SJCRH30 (cell line): Measurements from ENCODE around the gene ITPRID2. TPM values are rescaled to one million over a fixed set of nuclear protein-coding genes. Genes with fewer than 3 reads are reported as not detected.

Experiments used
- DNase-seq, 2 experiments: peaks; one replicate each; pipeline ENCODE4 v3.0.0-alpha.2; 2015 to 2020
- H3K27ac ChIP-seq: fragments of 250-450 bp; sonication (Bioruptor Pico); 2 replicates; pipeline ENCODE4 v1.5.1; 2020; ENCODE audit warnings: mild to moderate bottlenecking, moderate library complexity
- H3K27me3 ChIP-seq: fragments of 250-450 bp; sonication (Bioruptor Pico); 2 replicates; pipeline ENCODE4 v1.5.1; 2020; ENCODE audit warnings: mild to moderate bottlenecking, moderate library complexity
- H3K36me3 ChIP-seq: fragments of 250-450 bp; sonication (Bioruptor Pico); 2 replicates; pipeline ENCODE4 v1.5.1; 2020; ENCODE audit warnings: mild to moderate bottlenecking, moderate library complexity
- H3K4me1 ChIP-seq: fragments of 250-450 bp; sonication (Bioruptor Pico); 2 replicates; pipeline ENCODE4 v1.5.1; 2020; ENCODE audit warnings: mild to moderate bottlenecking, moderate library complexity
- H3K4me3 ChIP-seq: fragments of 250-450 bp; sonication (Bioruptor Pico); 2 replicates; pipeline ENCODE4 v1.5.1; 2020; ENCODE audit warnings: mild to moderate bottlenecking, moderate library complexity
- H3K9me3 ChIP-seq: fragments of 250-450 bp; sonication (Bioruptor Pico); replicated peaks from 2 replicates; pipeline ENCODE4 v1.5.1; 2020; ENCODE audit warnings: mild to moderate bottlenecking, moderate library complexity
- total RNA-seq: library from RNA; depleted of rRNA; stranded (reverse); fragments of >200 nt; shearing (Covaris generic); gene quantifications from 2 replicates; pipeline ENCODE4 v1.2.3, GENCODE V29; 2014

Gene ITPRID2
- total RNA-seq, 1 experiment from 2014 or later, result 91.2 TPM

DNA sequence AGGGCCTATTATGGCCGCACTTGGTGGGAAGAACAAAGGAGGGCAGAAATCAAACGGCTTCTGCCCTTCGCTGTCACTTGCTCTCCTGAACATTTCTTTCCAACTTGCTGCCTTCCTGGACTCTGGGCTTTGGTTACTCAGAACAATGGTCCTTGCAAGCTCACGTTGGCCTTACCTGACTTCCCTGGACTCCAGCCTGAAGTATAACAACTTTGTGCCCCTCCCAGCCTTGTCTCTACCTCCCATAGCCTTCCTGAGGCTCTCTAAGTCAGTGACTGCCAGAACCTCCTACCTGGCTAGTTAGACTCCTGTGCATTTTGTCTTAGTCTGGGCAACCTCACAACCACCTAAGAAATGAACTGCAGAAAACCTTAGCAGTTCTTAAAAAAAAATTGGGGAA lies 30.2 kb upstream of the ITPRID2 start:
- Histone ChIP-seq H3K4me3 (no peak overlapping the region), H3K9me3 (no peaks in the 10 kb centered on the region), H3K36me3 (no peaks in the 10 kb centered on the region), H3K27me3 (no peaks in the 10 kb centered on the region), H3K4me1 (no peaks in the 10 kb centered on the region), H3K27ac (no peak overlapping the region)
- DNase-seq, result no peak

DNA sequence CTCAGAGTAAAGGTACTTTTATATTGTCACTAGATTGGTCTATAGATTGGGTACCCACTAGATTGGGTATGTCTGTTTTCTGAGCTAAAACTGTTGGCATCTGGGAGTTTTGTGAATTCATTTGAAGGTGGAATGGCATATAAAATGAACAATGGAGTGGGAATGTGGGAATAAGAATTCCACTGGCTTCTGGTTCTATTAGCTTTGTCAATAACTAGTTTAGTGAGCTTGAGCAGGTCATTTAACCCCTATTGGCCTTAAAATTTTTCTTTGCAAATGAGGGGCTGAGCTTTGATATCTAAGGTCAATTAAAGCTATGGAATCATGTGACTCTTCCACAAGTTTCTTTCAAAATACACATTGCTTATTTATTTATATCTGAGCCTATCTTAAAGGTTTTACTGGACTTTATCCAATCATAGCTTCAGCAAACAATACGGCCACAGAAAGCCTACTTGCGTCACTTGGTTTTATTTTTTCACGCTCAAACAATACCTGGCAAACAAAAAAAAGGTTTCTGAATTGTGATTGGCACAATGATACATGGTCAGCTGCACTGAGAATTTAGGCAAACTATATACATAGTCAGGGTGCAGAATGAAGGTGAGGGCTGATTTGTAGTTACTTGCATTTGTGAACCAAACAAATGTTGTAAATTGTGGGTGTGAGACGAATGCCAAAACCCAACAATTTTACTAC lies 28.8 kb upstream of the ITPRID2 start:
- no peaks in the 10 kb centered on the region for H3K27me3 ChIP-seq
- no peaks in the 10 kb centered on the region for H3K36me3 ChIP-seq
- H3K9me3 ChIP-seq, result no peaks in the 10 kb centered on the region
- no peak overlapping the region for H3K27ac ChIP-seq
- no peak for DNase-seq
- H3K4me1 ChIP-seq, result no peaks in the 10 kb centered on the region
- no peak overlapping the region for H3K4me3 ChIP-seq

DNA sequence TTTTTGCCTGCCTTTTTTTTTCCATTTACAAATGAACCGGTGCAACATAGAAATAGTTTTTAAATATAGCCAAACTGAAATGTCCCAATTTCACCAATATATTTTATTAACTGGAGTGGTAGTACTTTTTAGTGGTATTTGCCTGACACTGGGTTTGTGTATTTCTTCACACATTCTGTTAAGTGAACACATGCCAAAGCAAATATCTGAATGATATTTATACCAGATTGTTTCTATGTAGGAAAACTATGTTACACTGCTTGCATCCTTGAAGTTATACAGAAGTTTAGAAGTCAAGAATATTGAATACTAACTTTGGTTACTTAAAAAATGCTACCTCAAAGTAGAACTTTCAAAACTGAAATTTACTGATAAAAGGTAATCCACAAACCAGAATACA lies 19.4 kb upstream of the ITPRID2 start:
- Histone ChIP-seq H3K27me3 (no peaks in the 10 kb centered on the region), H3K4me1 (no peaks in the 10 kb centered on the region; the same call in 1 of the 2 replicates), H3K36me3 (no peaks in the 10 kb centered on the region), H3K27ac (no peak overlapping the region), H3K9me3 (no peaks in the 10 kb centered on the region), H3K4me3 (no peak overlapping the region)
- no peak for DNase-seq

DNA sequence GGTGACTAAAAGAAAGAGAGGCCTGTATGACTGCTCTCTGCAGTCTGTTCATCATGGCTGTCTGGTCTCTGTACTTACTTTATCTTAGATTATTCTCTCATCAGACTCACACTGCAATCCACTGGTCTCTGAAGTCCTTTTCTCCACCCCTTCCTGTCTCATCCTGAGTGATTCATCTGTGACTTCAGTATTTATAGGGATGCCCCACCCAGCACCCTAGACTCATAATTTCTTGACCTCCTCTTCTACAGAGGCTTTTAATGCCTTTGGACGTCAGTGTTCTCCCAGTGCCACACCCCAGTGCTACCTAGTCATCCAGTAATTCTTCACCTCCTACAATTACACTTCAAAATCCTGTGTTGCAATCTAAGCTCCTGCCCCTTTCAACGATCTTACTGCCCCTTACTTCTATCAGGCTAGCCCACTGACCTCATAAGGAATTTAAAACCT lies 14.9 kb upstream of the ITPRID2 start:
- no peak overlapping the region for H3K4me3 ChIP-seq
- H3K27ac ChIP-seq, result no peak overlapping the region
- no peaks in the 10 kb centered on the region for H3K9me3 ChIP-seq
- H3K4me1 ChIP-seq, result no peaks in the 10 kb centered on the region; the same call in 1 of the 2 replicates
- H3K27me3 ChIP-seq, result no peaks in the 10 kb centered on the region
- DNase-seq, result no peak
- no peaks in the 10 kb centered on the region for H3K36me3 ChIP-seq

DNA sequence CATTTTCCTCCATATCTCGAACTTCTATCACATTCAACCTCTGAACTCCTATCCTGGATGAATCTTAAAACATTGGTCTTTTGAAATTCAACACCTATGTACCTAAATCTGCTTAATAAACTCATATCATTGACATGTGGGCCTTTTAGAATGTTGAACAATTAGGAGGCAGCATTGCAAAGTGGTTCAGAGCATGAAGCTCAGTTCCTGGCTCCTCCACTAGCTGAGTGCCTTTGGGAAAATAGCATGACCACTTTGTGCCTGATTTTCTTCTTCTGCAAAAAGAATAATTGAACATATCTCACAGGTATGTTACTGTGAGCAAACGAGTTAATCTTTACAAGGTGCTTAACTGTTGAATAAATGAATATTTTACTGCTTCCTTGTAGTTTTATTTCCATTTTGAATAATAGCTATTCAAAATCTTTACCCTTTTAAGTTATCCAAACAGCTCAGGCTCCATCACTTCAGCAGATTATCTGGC lies 14.3 kb upstream of the ITPRID2 start:
- Histone ChIP-seq H3K4me1 (no peaks in the 10 kb centered on the region; the same call in 1 of the 2 replicates), H3K36me3 (no peaks in the 10 kb centered on the region), H3K27me3 (no peaks in the 10 kb centered on the region), H3K27ac (no peak overlapping the region), H3K4me3 (no peak overlapping the region), H3K9me3 (no peaks in the 10 kb centered on the region)
- DNase-seq, result no peak

DNA sequence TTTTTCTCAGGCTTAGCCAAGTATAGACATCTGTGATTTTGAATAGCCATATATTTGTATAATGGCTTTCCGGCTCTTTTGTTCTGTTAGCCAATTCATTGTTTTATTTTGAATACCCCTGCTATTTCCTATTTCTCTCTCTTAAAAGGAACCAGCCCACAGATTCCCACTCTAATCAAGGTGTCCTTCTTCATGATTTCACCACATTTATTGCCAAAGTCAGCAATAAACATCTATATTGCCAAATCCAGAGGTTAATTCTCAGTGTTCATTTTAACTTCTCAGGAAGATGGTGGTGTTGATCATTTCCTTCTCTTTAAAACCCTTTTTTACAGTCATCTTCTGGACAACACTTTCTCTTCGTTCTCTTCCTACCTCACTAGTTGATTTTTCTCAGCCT lies 13.1 kb upstream of the ITPRID2 start:
- H3K36me3 ChIP-seq, result no peaks in the 10 kb centered on the region
- no peaks in the 10 kb centered on the region for H3K9me3 ChIP-seq
- no peak for DNase-seq
- H3K4me1 ChIP-seq, result no peaks in the 10 kb centered on the region; the same call in 1 of the 2 replicates
- H3K4me3 ChIP-seq, result no peak overlapping the region
- H3K27ac ChIP-seq, result no peak overlapping the region
- no peaks in the 10 kb centered on the region for H3K27me3 ChIP-seq

DNA sequence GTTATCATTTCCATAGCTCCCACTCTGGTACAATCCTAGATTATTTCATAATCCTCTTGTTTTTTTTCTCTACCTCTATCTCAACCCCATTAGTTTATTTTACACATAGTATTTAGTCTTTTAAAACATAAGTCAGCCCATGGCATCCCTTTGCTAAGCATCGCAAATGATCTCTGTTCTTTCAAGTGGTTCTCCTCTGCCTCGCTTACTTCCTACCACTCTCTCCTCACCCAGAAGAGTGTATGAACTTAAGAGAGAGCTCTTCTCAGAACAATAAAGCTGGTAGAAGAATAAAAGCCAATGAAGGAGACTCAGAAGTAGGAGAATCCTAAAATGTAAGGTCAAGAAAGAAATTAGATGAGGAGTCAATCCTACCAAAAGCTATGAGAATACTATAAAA lies 12.2 kb upstream of the ITPRID2 start:
- no peak for DNase-seq

DNA sequence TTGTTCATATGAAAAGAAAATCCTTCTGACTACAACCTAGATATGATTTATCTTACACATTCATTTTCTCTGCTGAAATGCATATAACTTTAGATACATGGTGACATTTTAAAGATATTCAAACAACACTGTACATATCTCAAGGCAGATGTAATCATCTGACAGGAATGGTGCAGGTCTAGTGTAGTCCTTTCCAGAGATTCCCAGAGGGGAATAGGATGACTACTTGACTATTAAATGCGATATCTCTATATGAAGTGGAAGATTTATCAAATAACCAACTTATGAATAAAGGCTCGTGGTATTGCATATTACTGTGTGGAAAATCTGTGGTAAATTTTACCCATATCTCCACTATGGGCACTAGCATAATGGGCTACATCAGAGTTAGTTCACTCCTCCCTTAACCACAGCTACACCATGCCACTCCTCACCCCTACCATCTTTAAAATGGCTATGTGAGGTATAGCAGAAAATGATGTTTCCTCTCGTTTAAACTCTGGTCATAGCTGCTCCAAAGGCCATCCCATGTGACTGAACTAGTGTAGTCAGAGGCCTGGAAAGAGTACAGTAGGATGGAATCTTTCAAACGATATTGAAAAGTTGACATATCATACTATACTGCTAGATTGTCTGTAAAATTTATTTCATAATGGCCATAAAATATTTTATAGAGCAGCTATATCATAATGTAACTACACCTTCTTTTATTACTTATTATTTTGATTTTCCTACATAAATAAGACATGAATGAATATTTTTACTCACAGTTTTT lies 9.1 kb upstream of the ITPRID2 start:
- Histone ChIP-seq H3K36me3 (no peaks in the 10 kb centered on the region), H3K4me3 (no peak overlapping the region), H3K4me1 (no peaks in the 10 kb centered on the region), H3K27ac (no peak overlapping the region), H3K9me3 (no peaks in the 10 kb centered on the region), H3K27me3 (no peaks in the 10 kb centered on the region)
- no peak for DNase-seq

More for the DNA sequence above, 12.2 kb upstream of the ITPRID2 start:
- H3K9me3 ChIP-seq, result no peaks in the 10 kb centered on the region
- H3K27ac ChIP-seq, result no peak overlapping the region
- no peaks in the 10 kb centered on the region for H3K36me3 ChIP-seq
- no peaks in the 10 kb centered on the region; the same call in 1 of the 2 replicates for H3K4me1 ChIP-seq
- no peak overlapping the region for H3K4me3 ChIP-seq
- H3K27me3 ChIP-seq, result no peaks in the 10 kb centered on the region

DNA sequence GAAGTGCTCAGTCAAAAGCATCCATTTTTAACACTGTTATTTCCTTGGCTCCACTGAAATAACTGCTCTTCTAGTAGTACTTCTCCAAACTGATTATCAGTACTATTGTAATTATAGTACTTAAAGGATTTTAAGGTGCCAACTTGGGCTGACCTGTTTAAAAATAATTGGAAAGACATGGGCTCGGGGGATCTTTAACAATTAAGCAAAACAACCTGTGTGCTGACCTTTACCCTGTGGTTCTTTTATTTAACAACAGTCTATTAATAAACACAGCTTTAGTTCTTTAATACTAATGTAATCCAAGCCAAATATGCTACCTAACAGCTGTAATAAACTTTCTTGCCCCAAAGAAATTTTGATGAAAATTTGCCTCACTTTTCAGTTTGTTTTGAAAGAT lies 6.9 kb upstream of the ITPRID2 start:
- no peaks in the 10 kb centered on the region for H3K9me3 ChIP-seq
- H3K4me3 ChIP-seq, result no peak overlapping the region
- no peak overlapping the region for H3K27ac ChIP-seq
- DNase-seq, result no peak
- no peaks in the 10 kb centered on the region for H3K36me3 ChIP-seq
- H3K4me1 ChIP-seq, result no peaks in the 10 kb centered on the region
- no peaks in the 10 kb centered on the region for H3K27me3 ChIP-seq

DNA sequence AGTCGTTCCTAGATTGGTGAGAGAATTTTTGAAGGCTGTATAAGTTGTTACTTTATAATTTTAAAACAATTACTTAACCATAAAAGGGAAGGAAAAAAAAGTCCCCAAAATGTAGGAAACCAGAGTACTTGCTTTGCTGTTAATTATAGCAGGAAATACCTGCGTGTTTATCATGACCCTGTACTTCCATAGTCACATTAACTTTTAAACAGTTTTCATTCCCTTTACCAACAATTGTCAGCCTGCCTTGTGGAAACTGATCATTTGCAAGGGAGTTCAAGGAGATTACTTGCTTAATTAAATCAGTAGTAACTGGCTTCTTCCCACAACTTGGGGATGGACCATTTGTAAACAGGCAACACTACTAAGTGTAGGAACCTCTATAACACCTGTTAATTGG lies 6.4 kb upstream of the ITPRID2 start:
- no peaks in the 10 kb centered on the region for H3K27me3 ChIP-seq
- no peaks in the 10 kb centered on the region for H3K9me3 ChIP-seq
- no peak for DNase-seq
- H3K4me3 ChIP-seq, result no peak overlapping the region
- no peak overlapping the region for H3K27ac ChIP-seq
- no peaks in the 10 kb centered on the region for H3K36me3 ChIP-seq
- no peaks in the 10 kb centered on the region for H3K4me1 ChIP-seq

DNA sequence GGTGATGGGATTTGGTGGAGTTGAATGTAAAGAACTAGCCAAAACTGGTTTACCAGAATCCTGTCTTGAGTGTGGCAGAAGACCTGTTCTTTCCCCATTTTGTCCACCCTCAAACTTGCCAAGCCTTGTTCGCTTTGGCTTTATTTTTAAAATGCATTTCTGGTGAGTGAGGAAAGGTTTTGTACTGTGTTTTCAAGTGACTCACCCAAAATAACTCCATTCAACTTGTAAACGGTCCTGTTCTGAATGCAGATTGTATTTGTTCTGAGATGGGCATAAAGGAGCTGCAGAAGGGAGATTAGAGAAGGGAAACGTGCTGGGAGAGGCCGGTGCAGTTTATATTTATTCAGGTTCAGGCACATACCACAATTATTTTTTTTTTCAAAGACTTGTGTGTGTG lies 5.3 kb upstream of the ITPRID2 start:
- no peak for DNase-seq
- Histone ChIP-seq H3K4me3 (no peak overlapping the region), H3K36me3 (no peaks in the 10 kb centered on the region), H3K4me1 (no peaks in the 10 kb centered on the region), H3K27ac (no peak overlapping the region), H3K27me3 (no peaks in the 10 kb centered on the region), H3K9me3 (no peaks in the 10 kb centered on the region)

DNA sequence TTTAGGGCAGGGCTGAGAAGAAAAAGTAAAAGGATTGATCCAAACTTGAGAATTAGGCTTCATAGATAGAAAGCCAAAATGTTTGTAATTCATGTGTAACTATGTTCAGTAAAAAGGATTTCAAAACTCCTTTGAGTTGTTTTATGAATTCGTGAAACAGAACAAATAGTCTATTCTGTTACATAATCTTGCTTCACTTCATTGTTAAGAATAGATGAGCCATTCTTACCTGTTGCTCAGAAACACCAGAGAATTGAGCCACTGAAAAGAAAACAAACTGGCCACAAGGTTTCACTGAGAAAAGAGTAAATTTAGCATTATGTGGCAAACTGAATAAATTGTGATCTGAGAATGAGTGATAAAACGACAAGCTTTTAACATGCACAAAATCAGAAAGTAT lies 4.5 kb upstream of the ITPRID2 start:
- Histone ChIP-seq H3K4me1 (no peaks in the 10 kb centered on the region), H3K27me3 (no peaks in the 10 kb centered on the region), H3K4me3 (no peak overlapping the region), H3K9me3 (no peaks in the 10 kb centered on the region), H3K27ac (no peak overlapping the region), H3K36me3 (no peaks in the 10 kb centered on the region)
- DNase-seq, result no peak

DNA sequence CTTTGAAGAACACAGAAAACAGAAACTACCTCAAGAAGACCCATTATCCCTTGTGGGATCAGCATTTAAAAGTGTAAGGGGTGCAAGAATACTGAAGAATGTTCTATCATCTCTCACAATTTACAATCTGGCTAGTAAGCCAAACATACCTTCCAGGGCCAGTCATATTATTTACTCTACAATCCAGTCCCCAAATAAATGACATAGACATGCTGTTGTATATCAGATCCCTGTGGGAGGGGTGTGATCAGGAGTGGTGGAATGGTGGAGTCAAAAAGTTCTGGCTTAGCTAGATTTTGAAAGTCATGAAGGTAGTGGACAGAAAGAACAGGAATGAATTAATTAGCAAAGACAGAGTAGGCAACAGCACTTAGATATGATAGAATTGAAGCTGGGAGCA lies 1.8 kb upstream of the ITPRID2 start:
- Histone ChIP-seq H3K4me1 (peaks cover 6% of the 10 kb centered on the region; the same call in 1 of the 2 replicates), H3K4me3 (no peak overlapping the region), H3K27me3 (no peaks in the 10 kb centered on the region), H3K36me3 (peaks cover 9% of the 10 kb centered on the region; the same call in 1 of the 2 replicates), H3K27ac (no peak overlapping the region), H3K9me3 (no peaks in the 10 kb centered on the region)
- no peak for DNase-seq

DNA sequence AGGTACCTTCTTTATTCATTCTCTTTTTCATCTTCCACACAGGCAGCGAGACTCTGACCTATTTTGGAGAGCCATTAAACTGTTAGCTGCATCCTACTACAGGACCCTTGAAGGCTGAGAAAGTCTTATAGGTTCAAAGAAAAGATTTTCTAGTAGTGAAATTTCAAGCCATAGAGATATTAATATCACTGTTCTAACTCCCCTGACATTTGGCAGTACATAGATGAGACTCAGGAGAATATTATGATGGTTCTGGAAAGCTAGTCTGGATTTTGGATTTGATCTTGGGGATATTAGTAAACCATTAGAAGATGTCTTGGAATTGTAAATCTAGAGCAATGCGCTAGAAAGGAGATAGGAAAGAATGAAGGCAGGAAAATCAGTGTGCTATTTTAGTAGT lies 1.3 kb upstream of the ITPRID2 start:
- H3K36me3 ChIP-seq, result peaks cover 13% of the 10 kb centered on the region; the same call in 1 of the 2 replicates
- no peak for DNase-seq
- H3K4me1 ChIP-seq, result peaks cover 6% of the 10 kb centered on the region; the same call in 1 of the 2 replicates
- H3K27me3 ChIP-seq, result no peaks in the 10 kb centered on the region
- no peaks in the 10 kb centered on the region for H3K9me3 ChIP-seq
- no peak overlapping the region for H3K27ac ChIP-seq
- H3K4me3 ChIP-seq, result no peak overlapping the region
